Measurements from ENCODE around the gene FAM53A.
A peak's percentile ranks its signal among the peaks of the same experiment; 100 is the strongest.

The FAM53A gene

GRCh38 chr4:1683736-1684505 is at the start of gene FAM53A:
Gene FAM53A (minus strand): TSS chr4:1684313. CDS start chr4:1668741, 15,572 bp downstream.
- DNase-seq, result no peak

- DNase-seq, result no peak
These were observed 48.8 kb upstream of the FAM53A start for GRCh38 chr4:1732911-1733310.

DNA sequence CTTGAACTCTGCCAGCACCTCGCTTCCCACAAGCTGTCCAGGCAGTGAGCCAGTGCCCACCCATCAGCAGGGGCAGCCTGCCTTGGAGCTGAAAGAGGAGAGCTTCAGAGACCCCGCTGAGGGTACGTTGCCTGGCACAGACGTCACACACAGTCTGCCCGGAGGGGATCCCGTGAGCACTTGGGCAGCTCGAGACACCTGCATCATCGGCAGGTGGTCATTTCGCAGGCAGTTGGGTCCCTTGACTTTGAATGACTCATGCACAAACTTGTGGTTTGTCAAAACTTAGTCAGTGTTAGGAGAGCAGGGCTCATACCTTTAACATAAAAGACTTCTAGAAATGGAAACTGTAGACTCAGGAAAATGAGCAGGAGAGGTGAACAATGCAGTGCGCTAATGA is 47.1 kb upstream of the FAM53A start:
- DNase-seq, result no peak

DNA sequence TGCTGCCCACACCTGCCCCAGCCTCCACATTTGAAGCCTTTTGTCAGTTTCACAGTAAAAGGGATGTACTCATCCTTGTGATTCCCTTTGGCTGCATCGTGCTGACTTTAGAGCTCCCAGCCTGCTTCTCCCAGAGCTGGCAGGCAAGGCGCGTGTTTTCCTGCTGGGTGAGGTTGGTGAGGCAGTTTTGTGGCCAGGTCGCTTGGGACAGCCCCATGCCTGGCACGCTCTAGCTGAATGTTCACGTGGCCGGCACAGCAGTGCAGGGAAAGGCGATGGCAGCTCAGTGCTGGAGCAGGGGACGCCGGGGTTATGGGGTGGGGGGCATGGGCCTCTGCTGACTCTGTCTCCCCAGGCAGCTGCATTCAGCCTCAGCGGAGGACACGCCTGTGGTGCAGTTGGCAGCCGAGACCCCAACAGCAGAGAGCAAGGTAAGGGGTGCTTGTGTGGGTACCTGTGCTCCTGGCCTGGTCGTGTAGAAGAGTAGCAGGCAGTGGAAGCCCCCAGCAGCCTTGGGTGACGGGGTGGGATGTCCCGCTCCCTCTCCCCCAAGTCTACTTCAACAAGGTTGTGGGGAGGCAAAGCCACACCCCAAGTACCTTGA is 46.5 kb upstream of the FAM53A start:
- no peak for DNase-seq

GRCh38 chr4:1728061-1728980 is 44.2 kb upstream of the FAM53A start:
- DNase-seq, result no peak

- DNase-seq, result no peak
These were observed 43.3 kb upstream of the FAM53A start for GRCh38 chr4:1727117-1728031.

DNA sequence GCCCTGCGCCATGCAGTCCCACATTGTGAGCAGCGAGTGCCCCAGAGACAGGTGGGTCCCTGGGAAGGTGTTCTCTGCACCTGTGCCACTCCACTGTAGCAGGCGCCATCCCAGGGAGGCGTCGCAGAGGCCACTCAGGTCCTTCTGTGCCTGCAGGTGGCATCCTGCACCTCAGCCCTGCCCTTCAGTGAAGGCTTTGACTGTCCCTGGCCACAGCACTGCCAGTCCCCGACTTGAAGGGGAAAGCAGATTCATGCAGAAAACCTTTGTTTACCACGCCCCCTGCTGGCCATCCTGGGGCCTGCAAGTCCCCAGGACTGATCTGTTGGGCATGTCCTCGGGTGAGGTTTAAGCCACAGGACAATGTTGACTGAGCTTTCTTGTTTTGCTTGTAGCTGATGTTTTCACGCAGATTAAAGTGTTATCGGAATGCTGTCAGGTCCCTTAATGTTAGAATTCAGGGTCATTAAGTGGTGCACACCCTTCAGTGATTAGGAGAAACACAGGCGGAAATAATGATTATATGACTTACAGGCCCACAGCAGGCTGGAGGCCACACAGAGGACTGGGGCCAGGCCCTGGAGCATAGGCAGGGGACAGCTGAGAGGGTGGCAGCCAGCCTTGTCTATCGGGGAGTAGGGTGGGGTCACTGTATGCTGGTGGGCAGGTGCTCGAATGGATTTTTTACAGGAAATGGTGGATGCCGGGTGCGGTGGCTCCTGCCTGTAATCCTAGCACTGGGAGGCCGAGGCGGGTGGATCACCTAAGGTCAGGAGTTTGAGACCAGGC is 42.2 kb upstream of the FAM53A start:
- peak; percentile 91 for DNase-seq

GRCh38 chr4:1725521-1725920 is 41.4 kb upstream of the FAM53A start:
- DNase-seq, result no peak

- DNase-seq, result peak; percentile 59
These were observed 39.2 kb upstream of the FAM53A start for GRCh38 chr4:1723131-1723801.

DNA sequence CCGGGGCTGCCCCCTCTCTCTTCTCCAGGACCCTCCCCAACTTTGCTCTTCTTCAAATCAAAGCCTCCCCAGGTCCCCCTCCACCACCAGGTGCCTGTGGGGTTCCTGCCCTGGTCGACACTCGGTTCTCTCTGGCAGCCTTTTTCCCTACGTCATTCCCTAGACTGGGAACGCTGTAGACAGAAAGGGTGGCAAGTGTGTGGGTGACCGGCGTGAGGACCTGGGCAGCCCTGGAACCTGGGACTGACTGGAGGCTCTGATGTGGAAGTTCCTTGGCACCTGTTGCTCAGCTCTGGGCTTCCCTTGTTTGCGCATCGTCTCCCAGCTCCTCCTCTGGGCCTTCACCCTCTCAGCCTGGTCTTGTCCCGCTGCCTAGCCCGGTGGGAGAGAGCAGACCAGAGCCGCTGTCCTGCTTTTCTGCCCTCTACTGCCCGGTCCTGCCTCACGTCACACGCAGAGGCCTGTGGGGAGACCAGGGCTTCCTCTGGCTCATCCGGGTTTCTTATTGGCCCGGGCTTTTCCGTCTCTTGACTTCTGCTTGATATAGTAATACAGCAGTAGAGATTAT is 38.5 kb upstream of the FAM53A start:
- DNase-seq, result no peak

GRCh38 chr4:1721666-1722550 is 37.8 kb upstream of the FAM53A start:
- DNase-seq, result no peak

GRCh38 chr4:1721003-1721665 is 37.0 kb upstream of the FAM53A start, which contains the start of the genes TACC3 and TMEM129:
Gene TACC3 (plus strand): TSS chr4:1721521. CDS start chr4:1723422, 1,901 bp downstream.
Gene TMEM129 (minus strand): TSS chr4:1721323. CDS start chr4:1720837, 486 bp downstream.
- DNase-seq, result peak; percentile 92

GRCh38 chr4:1720163-1720983 is 36.3 kb upstream of the FAM53A start:
- peak; percentile 52 for DNase-seq

GRCh38 chr4:1718095-1718850 is 34.2 kb upstream of the FAM53A start:
- DNase-seq, result no peak

DNA sequence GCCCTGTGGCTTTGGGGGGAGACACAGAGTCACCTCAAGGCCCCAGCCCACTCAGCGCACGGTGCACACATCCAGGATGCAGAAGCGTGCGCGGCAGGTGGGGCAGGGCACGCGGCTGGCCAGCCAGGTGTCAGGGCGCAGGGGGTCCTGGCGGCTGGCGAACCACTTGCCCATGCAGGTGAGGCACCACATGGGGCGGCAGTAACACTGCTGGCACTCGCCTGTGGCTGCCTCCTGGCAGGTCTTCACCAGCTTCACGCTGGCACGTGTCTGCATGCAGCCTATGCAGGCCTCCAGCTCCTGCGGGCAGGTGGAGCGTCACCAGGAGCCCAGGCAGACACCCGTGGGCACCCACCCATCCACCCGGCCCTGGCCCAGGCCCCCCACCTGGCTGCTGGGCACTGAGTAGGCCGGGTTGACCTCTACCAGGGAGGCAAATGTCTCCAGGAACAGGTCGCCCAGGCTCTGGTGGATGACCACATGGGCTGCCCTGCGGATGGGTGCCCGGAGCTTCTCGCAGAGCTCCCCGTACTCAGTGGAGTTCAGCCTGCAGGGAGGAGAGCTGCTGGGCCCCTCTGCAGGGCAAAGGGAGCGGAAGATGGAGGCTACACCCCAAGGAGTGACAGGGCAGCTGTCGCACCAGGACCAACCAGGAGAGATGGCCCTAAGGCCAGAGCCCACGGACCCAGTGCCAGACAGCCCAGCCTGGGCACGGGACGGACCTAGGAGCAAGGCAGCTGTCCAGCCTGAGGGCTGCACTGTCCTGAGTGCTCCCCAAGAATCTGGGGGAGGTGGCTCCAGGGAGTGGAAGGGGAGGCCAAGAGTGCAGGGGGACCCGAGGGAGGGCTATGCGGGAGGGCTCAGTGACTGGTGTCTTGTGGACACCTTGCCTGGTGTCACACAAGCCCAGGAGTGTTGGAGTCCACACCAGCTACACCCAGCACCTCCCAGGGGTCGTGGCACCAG is 33.3 kb upstream of the FAM53A start:
- DNase-seq, result no peak

Data from stimulated activated CD4-positive, alpha-beta T cell treated with anti-CD3 and anti-CD28 coated beads, Interleukin-4, amount 100 ng/mL, for 1 hour (primary cell).